Measurements from ENCODE around the gene HSP90AA1.
"Not testable (repeated sequence)": the region's sequence is repeated elsewhere in the genome, so short reads cannot be mapped to it uniquely, and the experiment has no call there.

The HSP90AA1 gene

GRCh38 chr14:102121567-102121966, 34.7 kb upstream of the HSP90AA1 start:
- TF ChIP-seq, protein P1, sequence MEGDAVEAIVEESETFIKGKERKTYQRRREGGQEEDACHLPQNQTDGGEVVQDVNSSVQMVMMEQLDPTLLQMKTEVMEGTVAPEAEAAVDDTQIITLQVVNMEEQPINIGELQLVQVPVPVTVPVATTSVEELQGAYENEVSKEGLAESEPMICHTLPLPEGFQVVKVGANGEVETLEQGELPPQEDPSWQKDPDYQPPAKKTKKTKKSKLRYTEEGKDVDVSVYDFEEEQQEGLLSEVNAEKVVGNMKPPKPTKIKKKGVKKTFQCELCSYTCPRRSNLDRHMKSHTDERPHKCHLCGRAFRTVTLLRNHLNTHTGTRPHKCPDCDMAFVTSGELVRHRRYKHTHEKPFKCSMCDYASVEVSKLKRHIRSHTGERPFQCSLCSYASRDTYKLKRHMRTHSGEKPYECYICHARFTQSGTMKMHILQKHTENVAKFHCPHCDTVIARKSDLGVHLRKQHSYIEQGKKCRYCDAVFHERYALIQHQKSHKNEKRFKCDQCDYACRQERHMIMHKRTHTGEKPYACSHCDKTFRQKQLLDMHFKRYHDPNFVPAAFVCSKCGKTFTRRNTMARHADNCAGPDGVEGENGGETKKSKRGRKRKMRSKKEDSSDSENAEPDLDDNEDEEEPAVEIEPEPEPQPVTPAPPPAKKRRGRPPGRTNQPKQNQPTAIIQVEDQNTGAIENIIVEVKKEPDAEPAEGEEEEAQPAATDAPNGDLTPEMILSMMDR (IDR thresholded peaks at IDR 0.05; ENCODE audit: control extremely low read depth, extremely low read depth, low read depth, missing control alignments), result no peak
- DNase-seq (ENCODE audit: extremely low spot score), result no peak
- ChIA-PET CTCF (no interaction called here), POLR2A (no interaction called here)

DNA sequence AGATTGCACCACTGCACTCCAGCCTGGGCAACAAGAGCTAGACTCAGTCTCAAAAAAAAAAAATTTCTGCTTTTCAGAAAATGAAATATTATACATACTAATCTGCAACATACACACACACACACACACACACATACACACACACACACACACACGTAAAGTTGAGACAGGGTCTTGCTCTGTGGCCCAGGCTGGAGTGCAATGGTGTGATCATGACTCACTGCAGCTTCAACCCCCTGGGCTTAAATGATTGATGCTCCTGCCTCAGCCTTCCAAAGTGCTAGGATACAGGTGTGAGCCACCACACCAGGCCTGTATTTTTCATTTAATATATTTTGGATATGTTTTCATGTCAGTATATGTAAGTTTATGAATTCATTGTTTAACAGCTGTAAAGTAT, 34.0 kb upstream of the HSP90AA1 start:
- CTCF ChIA-PET, result no interaction called here
- no peak for DNase-seq (ENCODE audit: extremely low spot score)
- POLR2A ChIA-PET, result no interaction called here
- TF ChIP-seq, protein P1 (IDR thresholded peaks at IDR 0.05; ENCODE audit: control extremely low read depth, extremely low read depth, low read depth, missing control alignments), result no peak

DNA sequence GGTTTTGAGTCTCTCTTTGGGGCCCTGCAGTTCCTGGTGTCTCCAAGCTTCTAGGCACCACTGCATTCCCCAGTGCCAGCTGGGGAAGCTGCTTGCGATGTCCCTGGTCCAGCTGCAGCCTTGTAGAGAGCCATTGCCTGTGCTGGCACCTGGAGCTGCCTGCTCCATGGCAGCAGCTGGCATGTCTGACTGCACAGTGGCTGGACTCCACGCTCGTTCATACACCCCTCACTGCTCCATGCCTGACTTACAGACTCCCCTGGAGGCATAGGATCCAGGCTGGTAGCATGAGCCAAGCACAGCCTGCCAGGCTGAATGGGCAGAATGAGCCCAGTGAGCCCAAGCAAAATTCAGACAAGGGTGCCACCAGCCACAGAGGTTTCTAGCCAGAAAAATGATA, 31.0 kb upstream of the HSP90AA1 start:
- TF ChIP-seq, protein P1 (IDR thresholded peaks at IDR 0.05; ENCODE audit: control extremely low read depth, extremely low read depth, low read depth, missing control alignments), result no peak
- ChIA-PET POLR2A (no interaction called here), CTCF (interaction anchor here (0.7 to 1.0 kb wide), 2 partner anchors 11 to 21 kb away, joined by 3 to 8 read pairs; no protein-coding TSS in a partner anchor)
- no peak for DNase-seq (ENCODE audit: extremely low spot score)

DNA sequence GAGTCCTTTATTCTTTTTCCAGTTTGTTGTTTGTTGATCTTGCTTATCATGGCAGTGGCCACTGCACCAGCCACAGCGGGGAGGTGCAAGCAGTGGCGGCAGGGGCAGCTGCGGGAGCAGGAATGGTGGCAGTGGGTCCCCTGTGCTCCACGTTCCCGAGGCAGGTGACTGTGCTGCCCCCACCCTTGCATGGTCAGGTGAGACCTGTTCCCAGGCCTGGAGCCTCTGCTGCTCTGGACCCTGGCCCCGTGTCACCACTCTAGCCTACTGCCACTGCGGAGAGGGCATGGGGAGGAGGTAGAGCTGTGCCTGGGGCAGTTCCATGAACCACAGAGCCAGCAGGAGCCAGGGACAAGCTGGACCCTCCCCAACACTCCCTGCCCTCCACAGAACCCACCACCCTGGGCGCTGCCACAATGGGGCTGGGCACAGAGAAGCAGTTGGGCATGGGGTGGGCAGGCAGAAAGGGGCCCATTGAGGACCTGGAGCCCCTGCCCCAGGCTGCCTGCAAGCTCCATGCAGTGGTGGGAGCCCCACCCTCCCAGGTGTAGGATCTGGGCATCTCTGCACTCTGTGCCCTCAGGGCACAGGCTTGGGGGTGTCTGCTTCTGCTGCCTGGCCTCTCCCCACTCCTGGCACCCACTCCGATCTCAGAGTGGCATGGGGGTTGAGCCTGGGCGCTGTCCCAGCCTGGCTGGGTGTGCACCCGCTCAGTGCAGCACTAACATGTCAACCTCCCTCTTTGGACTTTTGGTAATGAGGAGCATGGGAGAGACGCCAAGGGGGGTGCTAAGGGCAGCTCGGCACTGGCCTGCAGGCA, 29.7 kb upstream of the HSP90AA1 start:
- TF ChIP-seq, protein P1 (IDR thresholded peaks at IDR 0.05; ENCODE audit: control extremely low read depth, extremely low read depth, low read depth, missing control alignments), result no peak
- no peak for DNase-seq (ENCODE audit: extremely low spot score)
- ChIA-PET CTCF (interaction anchor here (1.0 kb wide), 1 partner anchor 20 kb away, joined by 8 read pairs; no protein-coding TSS in a partner anchor), POLR2A (no interaction called here)

- TF ChIP-seq, protein P1 (IDR thresholded peaks at IDR 0.05; ENCODE audit: control extremely low read depth, extremely low read depth, low read depth, missing control alignments), result no peak
- ChIA-PET CTCF (interaction anchor here (1.3 to 1.8 kb wide), 3 partner anchors 12 to 28 kb away, joined by 3 to 6 read pairs (median 3); no protein-coding TSS in a partner anchor), POLR2A (no interaction called here)
- DNase-seq (ENCODE audit: extremely low spot score), result no peak
These were observed 24.3 kb upstream of the HSP90AA1 start for GRCh38 chr14:102111101-102111500.

GRCh38 chr14:102109332-102109731, 22.5 kb upstream of the HSP90AA1 start:
- CTCF ChIA-PET, result interaction anchor here (0.6 to 0.9 kb wide), 2 partner anchors 23 to 172 kb away, joined by 3 read pairs; no protein-coding TSS in a partner anchor
- POLR2A ChIA-PET; DNase-seq (ENCODE audit: extremely low spot score): not testable (repeated sequence)

- ChIA-PET POLR2A (no interaction called here), CTCF (interaction anchor here (2.7 kb wide), 1 partner anchor 9 kb away, joined by 16 read pairs; no protein-coding TSS in a partner anchor)
- TF ChIP-seq, protein P1 (IDR thresholded peaks at IDR 0.05; ENCODE audit: control extremely low read depth, extremely low read depth, low read depth, missing control alignments), result no peak
- DNase-seq (ENCODE audit: extremely low spot score), result no peak
These were observed 18.5 kb upstream of the HSP90AA1 start for GRCh38 chr14:102105369-102105768.

Data from GM10248 (cell line).